ENCODE data around the gene POLR1C.
"Not testable (repeated sequence)": the region's sequence is repeated elsewhere in the genome, so short reads cannot be mapped to it uniquely, and the experiment has no call there.

The POLR1C gene

DNA sequence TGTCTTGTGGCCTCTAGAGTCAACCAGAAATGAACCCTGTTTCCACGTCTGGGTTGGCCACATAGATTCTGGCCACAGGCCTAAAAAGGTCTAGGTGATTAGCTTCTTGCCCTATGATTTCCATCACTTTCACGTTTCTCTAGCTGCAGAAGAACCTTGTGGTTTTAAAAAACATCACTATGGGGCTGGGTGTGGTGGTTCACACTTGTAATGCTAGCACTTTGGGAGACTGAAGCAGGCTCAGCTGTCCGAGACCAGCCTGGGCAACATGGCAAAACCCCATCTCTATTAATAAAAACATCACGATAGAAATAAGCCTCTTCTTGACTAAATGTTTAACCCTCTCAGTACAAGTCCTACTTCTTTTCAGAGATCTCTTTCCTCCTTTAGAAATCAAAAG is 27.6 kb downstream of the POLR1C start:
- no peak overlapping the region for H3K27ac ChIP-seq
- TF ChIP-seq, protein P1, sequence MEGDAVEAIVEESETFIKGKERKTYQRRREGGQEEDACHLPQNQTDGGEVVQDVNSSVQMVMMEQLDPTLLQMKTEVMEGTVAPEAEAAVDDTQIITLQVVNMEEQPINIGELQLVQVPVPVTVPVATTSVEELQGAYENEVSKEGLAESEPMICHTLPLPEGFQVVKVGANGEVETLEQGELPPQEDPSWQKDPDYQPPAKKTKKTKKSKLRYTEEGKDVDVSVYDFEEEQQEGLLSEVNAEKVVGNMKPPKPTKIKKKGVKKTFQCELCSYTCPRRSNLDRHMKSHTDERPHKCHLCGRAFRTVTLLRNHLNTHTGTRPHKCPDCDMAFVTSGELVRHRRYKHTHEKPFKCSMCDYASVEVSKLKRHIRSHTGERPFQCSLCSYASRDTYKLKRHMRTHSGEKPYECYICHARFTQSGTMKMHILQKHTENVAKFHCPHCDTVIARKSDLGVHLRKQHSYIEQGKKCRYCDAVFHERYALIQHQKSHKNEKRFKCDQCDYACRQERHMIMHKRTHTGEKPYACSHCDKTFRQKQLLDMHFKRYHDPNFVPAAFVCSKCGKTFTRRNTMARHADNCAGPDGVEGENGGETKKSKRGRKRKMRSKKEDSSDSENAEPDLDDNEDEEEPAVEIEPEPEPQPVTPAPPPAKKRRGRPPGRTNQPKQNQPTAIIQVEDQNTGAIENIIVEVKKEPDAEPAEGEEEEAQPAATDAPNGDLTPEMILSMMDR (IDR thresholded peaks at IDR 0.05), result no peak

DNA sequence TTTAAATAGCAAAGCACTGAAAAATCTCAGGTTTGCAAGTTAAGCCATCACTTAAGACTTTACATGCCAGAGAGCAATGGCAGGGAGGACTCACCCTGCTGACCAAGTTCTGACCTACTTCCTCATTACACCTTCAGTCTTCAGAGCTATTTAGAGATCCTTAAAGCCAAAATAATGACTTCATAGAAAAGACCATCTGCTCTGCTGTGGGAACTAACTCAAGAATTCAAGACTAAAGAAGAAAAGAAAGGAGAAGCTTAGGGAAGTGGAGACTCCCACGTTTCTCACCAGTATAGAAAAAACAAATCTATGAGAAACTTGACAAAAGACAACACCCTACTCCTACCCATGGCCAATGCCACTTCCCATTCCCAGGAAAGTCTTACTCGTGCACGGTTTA is 30.3 kb downstream of the POLR1C start:
- H3K4me3 ChIP-seq, result no peak overlapping the region
- DNase-seq (ENCODE audit: low spot score), result no peak
- no peak overlapping the region for H3K27ac ChIP-seq
- TF ChIP-seq, protein P1 (IDR thresholded peaks at IDR 0.05), result no peak

More for the DNA sequence above, 27.6 kb downstream of the POLR1C start:
- no peak overlapping the region for H3K4me3 ChIP-seq
- DNase-seq (ENCODE audit: low spot score), result no peak

DNA sequence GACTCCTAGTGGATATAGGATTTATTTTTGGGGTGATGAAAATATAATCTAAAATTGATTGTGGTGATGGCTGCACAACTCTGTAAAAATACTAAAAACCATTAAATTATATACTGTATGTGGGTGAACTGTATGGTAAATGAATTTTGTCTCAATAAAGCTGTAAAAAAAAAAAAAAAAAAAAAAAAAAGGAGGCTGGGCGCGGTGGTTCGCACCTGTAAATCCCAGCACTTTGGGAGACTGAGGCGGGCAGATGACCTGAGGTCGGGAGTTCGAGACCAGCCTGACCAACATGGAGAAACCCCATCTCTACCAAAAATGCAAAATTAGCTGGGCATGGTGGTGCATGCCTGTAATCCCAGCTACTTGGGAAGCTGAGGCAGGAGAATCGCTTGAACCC is 40.7 kb downstream of the POLR1C start:
- not testable (repeated sequence) for H3K4me3 ChIP-seq; DNase-seq (ENCODE audit: low spot score); H3K27ac ChIP-seq

DNA sequence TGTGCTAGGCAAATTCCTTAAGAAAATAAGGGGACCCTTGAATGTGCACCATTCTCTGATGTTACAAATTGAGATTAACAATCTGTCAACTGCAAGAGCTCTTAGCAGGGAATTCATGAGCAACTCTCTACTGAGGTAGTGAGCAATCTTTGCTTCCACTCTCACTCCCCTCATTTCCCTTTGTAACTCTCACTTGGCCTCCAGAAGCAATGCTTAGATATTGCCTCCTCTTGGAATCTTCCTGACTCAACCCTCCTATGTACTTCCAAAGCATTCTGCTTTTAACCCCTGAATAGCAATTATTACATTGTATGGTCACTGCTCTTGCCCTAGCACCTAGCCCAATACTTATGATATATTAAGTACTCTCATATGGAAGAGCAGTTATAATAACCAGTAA is 42.4 kb downstream of the POLR1C start:
- no peak overlapping the region for H3K4me3 ChIP-seq

DNA sequence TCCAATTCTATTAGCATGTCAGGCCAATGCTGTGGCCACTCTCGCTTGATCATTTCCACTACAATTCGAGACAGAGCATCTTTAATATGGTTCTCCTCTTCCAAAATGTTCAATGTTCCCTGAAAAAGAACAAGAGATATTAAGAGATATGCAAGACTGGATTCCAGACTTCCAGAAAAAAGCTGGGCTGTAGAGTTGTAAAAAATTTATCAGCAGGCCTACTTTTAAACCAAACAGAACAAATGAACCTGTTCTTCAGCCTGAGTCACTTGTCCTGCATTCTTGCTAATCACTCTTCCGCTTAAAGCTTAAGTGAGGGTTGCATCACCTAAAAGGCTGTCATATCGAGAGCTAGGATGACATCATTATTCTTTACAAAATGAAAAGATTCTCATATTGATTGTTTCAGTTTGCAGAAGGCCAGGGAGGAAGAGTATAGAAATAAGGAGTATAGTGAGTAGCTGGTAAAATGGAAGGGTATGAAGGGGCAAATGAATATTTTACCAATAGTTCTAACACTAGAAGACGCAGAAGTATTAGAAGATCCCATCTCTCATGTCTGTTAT is 54.1 kb downstream of the POLR1C start:
- Histone ChIP-seq H3K27ac (no peak overlapping the region), H3K4me3 (no peak overlapping the region)
- TF ChIP-seq, protein P1 (IDR thresholded peaks at IDR 0.05), result no peak
- no peak for DNase-seq (ENCODE audit: low spot score)

More for the DNA sequence above, 42.4 kb downstream of the POLR1C start:
- no peak for DNase-seq (ENCODE audit: low spot score)
- H3K27ac ChIP-seq, result no peak overlapping the region
- TF ChIP-seq, protein P1 (IDR thresholded peaks at IDR 0.05), result no peak
